ENCODE measurements around the gene TRIB2. TPM values are rescaled to one million over a fixed set of nuclear protein-coding genes. Genes with fewer than 3 reads are reported as not detected.

The TRIB2 gene
- total RNA-seq, 1 donor from 2014 or later: 184 TPM

Small RNAs within 50 kb of the gene (microRNA-seq; reads per million reads assigned to microRNA genes)
- gene MIR3125: not detected

All from sciatic nerve (tissue), 1 donor.